HG02885 (cell line): Measurements from ENCODE around the gene PPCDC.

Experiments used
- ATAC-seq: cut with Tn5 transposase; IDR thresholded peaks from one replicate; pipeline ENCODE4 v1.9.1; 2021; ENCODE audit warnings: mild to moderate bottlenecking; ENCODE audit not compliant: unreplicated experiment, poor library complexity

PPCDC gene

DNA sequence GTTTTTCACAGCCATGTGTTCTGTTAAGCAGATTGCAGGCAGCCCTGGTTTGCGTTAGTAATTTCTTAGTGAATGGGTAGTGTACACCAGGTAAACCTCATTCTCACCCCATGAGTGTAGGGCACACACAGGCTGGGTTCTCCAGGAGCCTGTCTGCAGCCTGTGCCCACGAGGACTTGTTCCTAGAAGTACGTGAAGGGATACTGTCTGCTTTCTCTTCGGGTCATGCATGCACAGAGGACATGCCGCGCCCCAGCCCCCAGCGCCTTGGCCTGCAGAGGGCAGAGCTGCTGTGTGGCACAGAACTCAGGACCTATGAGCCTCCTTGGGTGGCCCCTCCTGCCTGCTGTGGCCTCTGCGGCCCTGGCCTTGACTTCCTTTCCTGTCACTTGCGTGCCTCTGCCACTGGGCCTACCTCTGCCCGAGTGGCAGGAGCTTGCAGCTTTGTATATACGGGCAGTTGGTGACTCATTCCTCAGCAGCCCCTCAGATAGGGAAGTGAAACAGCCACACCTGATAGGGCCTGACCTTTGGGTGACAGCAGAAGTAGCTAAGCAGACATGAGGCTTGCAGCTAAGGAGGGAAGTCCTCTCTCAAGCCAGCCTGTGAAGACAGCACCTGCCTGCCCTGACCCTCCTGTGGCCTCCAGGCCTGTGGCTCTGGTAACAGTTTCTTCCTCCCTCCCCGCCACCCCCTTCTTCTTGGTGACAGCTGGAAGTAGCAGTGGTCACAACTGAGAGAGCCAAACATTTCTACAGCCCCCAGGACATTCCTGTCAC is 19.5 kb downstream of the PPCDC start:
- ATAC-seq: peak; percentile 75

DNA sequence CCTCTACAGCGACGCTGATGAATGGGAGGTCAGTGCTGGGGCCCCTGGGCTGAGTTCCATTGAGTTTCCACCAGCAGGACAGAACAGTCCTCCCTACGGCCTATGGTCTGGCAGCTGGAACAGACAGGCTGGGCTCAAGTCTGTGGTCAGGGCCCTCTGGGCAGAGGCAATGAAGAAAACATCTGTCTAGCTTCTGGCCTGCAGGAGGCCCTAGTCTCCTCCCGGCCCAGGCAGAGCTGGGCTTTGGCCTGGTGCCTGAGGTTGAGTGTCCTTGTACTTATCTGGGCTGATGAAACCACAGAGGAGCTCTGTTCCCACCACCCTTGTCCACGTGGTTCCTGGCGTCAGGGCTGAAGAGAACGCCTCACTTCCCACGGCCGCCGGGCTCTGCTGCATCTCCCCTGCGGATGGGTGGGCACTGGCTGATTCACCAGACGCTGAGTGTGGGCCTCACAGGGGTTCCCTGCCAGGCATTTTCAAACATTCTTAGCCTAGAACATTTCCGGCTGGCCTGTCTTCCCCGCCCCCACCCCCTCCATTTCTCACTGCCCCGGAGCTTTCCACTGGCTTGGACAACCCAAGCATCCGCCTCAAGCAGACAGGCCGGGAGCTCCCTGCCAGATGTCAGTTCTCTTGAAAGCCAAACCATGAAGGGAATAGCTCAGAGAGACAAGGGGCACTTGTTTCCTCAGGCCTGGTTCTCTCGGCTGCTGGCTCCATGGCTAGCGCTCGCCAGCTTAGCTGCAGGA is 20.3 kb downstream of the PPCDC start:
- ATAC-seq: peak; percentile 28

DNA sequence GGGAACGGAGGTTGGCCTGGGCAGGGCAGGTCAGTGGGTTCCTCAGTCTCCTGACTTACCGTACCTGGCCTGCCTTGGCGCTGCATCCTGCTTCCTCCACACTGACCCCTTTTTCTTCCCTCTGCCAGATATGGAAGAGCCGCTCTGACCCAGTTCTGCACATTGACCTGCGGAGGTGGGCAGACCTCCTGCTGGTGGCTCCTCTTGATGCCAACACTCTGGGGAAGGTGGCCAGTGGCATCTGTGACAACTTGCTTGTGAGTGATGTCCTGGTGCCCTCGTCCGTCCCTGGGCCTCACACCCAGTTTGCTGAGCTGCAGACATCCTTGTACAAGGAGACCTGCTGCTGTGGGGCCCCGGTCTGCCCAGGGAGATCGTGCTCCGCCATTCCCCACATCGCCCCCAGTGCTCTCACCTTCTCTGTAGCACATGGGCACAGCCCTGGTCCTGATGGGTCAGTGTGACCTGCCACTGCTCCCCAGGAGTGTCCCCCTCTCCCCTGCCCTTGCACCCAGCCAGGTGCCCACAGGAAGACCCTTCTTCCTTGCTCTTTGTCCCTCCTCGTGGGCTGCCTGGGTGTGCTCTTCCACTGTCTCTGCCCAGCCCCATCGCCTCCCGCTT is 21.0 kb downstream of the PPCDC start:
- ATAC-seq: no peak

DNA sequence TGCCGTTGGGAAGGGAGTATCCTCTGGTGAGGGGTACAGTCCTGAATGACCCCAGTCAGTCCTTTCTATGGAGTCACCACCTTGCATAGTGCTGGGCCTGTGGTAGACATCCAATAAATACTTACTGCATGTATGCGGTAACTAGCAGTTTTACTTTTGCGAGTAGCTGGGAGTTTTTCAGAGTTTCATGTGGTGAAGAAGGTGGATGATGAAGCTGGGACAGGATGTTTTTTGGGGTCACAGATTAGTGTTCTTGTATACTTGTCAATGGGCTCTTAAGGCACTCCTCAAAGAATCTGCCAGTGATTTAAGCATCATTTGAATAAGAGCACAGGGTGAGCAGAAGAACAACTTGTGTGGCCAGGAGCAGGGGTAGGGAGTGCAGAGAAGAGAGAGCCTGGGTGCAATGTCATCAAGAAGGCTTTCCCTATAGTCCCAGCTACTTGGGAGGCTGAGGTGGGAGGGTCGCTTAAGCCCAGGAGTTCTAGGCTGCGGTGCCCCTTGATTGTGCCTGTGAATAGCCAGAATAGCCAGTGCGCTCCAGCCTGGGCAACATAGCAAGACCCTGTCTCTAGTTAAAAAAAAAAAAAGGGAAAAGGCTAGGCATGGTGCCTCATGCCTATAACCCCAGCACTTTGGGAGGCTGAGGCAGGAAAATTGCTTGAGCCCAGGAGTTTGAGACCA is 22.1 kb downstream of the PPCDC start:
- no peak for ATAC-seq

DNA sequence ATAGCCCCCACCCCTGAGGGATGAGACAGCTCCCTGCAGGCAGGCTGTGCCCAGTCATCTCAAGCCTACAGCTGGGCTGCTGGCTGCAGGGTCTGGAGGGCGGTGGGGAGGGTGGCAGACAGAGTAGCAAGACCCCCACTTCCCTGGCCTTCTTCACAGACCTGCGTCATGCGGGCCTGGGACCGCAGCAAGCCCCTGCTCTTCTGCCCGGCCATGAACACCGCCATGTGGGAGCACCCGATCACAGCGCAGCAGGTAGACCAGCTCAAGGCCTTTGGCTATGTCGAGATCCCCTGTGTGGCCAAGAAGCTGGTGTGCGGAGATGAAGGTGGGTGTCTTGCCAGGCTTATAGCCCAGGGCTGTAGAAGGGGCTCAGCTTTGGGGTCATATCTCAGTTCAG is 25.0 kb downstream of the PPCDC start:
- no peak for ATAC-seq

DNA sequence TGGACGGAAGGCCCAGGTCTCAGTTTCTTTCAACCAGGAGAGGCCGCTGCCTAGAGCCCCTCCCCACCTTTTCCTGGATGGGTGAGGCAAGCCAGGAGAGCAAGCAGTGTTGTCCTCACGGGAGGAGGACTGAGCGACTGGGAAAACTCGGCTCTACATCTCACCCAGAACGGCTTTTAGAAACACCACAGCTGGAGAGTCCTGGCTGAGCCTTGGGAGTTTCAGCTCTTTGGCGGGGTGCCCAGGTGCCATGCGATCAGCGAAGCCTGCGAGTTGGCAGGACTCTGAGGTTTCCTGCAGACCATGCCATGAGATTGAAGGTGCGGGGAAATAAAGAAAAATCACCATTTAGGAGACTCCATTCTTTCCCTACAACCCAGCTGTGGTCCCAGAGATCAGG is 26.0 kb downstream of the PPCDC start:
- ATAC-seq: no peak

DNA sequence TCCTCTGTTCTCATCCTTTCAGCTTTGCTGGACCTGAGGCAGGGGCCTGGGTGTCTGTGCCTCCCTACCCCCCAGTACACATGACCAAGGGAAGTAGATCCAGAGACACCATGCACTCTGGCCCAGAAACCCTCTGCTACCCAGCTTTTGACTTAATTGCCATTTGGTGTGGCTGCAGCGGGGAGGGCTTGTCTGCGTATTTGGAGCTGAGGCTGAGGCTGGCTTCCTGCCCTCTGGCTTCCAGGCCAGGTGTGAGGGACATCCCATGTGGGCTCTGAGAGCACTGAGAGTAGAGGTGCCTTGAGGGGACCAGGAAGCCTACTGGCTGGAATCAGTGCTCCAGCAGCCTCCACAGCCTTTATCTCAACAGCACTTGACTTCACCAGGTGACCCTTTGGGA is 26.9 kb downstream of the PPCDC start:
- no peak for ATAC-seq

DNA sequence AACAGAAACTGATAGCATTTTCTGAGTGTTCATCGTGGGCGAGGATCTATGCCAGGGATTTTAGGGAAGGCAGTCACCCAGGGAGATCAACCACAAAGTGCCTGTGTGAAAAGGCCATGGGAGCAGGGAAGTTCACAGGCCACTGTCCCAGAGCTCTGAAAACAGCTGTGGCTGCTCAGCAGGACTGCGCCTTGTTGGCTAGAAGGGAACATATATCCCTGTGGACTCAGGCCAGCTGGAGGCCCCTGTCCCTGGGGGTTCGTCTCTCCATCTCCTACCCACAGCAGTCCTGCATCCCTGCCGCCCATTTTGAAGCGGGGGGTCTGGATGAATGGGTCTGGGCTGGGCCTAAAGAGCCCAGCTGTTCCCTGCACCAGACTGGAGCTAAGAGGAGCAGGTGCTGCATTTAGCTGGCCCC is 27.8 kb downstream of the PPCDC start:
- ATAC-seq: no peak

DNA sequence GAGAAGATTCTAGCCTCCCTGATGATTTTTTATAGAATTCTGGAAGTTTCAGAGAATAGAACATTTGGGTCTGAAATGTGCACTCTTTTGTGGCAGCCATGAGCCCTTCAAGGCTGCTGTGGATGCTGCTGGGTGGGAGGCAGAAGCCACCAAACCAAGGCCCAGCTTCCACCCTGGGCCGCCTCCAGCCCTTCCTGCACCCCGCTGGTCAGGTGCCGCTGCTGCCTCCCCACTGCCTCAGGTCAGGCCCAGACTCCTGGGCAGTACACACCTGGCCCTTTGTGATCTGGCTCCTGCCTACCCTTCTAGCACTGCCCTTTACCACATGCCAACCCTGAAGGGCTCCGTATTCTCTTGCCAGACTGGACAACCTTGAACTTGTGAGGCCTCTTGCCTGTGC is 28.3 kb downstream of the PPCDC start:
- no peak for ATAC-seq

DNA sequence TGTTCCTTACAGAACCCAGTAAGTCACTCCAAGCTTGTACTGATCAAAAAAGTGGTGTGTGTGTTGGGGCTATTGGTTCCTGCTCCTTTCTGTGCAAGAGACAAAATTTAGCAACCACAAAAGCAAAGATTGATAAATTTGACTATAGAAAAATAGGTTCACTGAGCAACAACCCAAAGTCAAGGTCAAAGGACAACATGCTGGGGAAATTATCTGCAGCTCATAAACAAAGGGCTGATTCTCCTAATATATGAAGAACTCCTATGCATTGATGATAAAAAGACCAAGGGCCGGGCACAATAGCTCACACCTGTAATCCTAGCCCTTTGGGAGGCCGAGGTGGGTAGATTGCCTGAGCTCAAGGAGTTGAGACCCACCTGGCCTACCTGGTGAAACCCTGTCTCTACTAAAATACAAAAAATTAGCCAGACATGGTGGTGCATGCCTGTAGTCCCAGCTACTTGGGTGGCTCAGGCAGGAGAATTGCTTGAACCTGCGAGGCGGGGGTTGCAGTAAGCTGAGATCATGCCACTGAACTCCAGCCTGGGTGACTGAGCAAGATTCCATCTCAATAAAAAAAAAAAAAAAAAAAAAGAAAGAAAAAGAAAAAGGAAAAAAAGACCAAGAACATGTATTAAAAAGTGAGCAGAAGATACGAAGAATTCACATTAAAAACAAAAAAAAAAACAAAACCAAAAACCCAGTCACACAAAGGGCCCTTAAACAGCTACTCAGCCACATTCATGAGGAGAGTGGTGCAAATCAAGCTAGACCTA is 29.8 kb downstream of the PPCDC start:
- ATAC-seq: no peak

DNA sequence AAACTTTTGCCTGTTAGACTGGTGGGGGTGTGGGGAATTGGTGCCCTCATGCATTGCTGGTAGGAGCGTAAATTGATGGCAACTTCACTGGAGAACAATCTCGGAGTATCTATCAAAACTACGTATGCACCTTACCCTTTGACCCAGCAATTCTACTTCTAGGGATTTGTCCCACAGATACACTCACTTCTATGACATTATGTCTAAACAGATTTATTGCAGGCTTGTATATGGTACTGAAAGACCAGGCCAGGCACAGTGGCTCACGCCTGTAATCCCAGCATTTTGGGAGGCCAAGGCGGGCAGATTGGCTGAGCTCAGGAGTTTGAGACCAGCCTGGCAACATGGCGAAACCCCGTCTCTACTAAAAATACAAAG is 30.3 kb downstream of the PPCDC start:
- no peak for ATAC-seq

DNA sequence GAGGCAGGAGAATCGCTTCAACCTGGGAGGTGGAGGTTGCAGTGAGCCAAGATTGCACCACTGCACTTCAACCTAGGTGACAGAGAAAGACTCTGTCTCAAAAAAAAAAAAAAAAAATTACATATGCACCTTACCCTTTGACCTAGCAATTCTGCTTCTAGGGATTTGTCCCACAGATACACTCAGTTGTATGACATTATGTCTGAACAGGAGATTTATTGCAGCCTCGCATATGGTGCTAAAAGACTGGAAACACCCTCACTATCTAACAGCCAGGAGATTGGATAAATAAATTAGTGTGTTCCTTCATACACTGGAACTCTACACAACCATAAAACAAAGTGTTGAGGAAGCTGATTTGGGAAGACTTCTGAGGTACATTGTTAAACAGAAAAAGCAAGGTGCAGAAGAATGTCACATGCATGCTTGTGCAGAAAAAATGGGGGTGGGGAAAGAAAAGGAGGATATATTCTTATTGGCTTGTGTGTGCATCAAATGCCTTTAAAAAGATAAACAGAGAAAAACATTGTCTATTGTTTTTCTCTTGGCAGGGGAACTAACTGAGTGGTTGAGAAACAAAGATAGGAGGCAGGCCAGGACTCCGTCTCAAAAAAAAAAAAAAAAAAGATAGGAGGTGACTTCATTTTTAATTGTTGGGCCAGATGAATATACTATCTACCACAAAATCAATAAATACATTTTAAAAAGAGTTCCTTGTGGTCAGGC is 30.9 kb downstream of the PPCDC start:
- no peak for ATAC-seq

DNA sequence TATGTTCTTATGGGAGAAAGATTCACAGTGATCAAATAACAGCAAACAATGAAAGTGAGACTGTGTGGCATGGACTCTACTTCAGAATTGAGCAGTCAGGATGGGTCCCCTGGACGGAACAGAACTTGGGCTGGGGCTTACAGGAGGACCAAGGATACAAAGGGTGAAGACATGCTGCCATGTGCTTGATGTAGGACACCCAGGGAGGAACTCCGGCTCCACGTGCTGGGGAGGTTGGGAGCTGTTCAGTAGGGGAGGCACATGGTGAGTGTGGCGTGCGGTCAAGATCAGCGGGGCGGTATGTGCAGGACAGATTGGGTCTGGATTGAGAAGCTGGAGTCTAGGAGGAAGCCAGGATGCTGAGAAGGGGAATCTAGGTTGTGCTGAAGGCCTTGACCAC is 32.6 kb downstream of the PPCDC start:
- no peak for ATAC-seq

DNA sequence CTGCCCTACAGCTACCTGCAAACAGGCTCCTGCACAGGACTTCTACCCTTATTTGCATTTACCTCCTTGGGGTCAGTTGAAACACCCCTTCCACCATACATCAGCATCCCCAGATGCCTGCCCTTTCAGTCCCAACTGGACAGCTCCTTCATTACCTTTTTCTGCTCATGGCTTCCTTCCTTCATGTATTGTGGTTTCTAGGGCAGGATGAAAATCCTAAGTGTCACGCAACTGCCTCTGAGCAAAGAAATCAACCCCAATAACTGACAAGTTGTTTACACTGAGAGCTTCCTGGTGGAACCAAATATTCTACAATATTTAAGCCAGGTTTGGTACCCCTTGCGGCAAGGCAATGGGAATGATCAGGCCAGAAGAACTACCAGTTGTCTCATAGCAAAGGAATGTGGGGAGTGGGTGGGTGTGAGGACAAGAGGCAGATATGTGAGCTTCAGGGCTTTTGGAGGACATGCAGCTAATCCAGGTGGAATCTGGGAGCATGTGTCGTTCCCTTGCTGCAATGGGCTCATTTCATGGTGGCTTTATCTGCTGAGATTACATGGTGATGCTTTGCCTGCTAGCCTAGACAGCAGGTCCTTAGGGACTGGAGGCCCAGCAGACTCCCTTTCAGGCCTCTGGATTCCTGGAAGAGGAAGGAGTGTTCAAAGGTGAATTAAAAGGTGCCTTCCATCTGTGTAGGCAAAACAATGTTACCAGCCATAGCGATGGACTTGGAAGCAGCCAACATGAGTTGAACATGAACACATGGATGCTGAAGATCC is 34.9 kb downstream of the PPCDC start:
- ATAC-seq: no peak

DNA sequence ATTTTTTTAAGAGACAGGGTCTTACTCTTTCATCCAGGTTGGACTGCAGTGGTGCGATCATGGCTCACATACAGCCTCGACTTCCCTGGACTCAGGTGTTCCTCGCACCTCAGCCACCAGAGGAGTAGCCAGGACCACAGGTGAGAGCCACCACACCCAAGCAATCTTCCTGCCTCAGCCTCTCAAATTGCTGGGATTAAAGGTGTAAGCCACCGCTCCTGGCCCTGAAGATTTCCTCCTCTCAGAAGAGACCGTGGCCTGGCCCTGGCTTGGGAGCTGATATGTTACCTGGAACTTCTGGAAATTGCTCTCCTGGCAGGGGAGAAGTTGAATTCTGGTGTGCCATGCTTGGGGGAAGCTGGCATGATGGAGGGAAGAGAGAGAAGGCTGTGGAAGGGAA is 36.2 kb downstream of the PPCDC start:
- no peak for ATAC-seq

DNA sequence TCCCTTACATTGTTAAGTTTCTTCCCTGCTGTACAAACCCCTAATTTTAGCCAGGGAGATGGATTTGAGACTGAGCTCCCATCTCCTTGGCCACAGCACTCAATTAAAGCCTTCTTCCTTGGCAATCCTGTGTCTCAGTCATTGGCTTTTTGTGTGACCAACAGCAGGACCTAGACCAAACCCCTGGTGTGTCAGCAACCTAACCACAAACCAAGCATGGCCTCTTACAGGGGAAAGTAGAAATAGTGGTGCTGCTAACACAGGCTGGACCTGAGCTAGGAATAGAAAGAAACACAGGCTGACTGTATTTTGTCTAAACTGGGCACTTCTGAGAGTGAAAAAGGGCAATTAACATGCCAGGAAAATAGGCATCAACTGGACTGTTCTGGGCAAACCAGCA is 37.9 kb downstream of the PPCDC start:
- peak; percentile 50 for ATAC-seq

DNA sequence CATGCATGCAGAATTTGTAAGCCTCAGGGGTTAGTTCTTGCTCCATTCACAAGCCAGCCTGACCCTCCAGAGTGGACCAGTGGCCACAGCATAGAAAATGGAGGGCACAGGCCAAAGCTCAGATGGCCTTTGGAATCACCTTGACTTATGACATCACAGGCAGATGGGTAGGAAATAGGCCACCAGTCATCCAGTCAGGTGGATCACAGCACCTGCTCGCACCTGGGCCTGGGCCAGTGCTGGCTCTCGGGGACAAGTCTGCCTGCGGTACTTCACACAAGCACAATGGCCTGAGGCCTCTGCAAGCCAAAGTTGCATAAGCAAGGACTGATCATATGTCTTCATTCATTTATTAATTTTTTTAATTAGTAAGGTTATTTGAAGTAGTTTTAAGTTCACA is 39.3 kb downstream of the PPCDC start:
- no peak for ATAC-seq

DNA sequence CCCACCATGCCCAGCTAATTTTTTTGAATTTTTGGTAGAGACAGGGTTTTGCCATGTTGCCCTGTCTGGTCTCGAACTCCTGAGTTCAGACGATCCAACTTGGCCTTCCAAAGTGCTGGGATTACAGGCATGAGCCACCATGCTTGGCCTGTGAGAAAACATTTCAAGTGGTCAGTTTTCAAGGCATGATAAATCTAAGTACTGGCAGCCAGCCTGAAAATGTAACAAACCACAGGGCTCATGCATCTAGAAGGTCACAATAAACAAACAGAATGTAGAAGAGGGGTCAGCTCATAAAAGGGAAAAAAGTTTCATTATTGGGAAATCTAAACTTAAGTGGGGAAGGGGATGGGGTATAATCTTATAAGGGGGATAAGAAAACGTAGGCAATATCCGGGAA is 39.9 kb downstream of the PPCDC start:
- no peak for ATAC-seq

DNA sequence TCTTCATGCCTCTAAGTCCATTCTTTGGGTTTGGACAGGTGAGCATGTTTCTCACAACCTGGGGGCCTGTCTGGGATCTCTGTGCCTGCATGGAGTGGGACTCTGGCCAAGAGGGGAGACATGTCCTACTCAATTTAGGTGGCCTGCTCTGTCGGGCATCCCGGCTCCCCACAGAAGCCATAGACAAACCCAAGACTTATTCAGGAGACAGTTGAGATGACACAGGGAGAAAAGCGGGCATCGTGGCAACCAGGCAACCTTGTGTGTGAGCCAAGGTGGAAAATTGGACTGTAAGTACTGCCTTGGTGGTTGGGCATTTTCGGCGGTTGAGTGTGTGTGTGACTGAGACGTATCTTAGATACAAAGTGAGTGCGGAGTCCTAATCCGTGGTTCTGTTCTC is 40.5 kb downstream of the PPCDC start:
- ATAC-seq: no peak
